ENCODE data around the gene MKLN1. TPM values are rescaled to one million over a fixed set of nuclear protein-coding genes. Genes with fewer than 3 reads are reported as not detected.
A peak's percentile ranks its signal among the peaks of the same experiment; 100 is the strongest.

The MKLN1 gene
- total RNA-seq, 1 donor from 2014 or later: 55.9 TPM

DNA sequence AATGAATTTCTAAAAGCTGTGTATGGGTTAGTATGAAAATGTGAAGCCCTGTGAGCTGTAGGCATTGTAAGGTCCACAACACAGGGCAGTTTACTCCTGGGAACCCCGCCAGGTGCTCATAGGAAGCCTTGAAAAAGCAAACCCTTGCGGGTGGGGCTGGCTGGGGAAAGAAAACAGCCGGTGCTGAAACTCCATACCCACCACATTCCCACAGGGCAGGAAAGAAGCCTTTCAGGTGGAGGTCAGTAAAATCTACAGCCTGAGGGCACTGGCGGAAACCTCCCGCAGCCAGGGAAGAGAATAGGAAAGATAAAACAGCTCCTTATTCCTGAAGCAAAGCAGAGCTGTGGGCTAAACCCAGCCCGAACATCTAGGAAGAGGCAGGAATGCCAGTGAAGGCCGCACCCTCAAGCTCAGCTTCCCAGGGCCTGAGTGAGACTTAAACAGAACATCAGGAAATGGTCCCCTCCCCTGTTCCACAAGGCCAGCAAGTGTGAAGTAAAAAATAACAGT is 194.0 kb downstream of the MKLN1 start:
- peaks cover 3% of the 10 kb centered on the region for H3K4me1 Mint-ChIP-seq (ENCODE audit: low read depth)
- no peaks in the 10 kb centered on the region for H3K9me3 Mint-ChIP-seq (ENCODE audit: low read depth)
- H3K36me3 Mint-ChIP-seq (ENCODE audit: insufficient read depth): no peaks in the 10 kb centered on the region
- TF ChIP-seq, protein P1, sequence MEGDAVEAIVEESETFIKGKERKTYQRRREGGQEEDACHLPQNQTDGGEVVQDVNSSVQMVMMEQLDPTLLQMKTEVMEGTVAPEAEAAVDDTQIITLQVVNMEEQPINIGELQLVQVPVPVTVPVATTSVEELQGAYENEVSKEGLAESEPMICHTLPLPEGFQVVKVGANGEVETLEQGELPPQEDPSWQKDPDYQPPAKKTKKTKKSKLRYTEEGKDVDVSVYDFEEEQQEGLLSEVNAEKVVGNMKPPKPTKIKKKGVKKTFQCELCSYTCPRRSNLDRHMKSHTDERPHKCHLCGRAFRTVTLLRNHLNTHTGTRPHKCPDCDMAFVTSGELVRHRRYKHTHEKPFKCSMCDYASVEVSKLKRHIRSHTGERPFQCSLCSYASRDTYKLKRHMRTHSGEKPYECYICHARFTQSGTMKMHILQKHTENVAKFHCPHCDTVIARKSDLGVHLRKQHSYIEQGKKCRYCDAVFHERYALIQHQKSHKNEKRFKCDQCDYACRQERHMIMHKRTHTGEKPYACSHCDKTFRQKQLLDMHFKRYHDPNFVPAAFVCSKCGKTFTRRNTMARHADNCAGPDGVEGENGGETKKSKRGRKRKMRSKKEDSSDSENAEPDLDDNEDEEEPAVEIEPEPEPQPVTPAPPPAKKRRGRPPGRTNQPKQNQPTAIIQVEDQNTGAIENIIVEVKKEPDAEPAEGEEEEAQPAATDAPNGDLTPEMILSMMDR (IDR thresholded peaks at IDR 0.05; ENCODE audit: unreplicated experiment): no peak
- DNase-seq (ENCODE audit: low spot score, unreplicated experiment): no peak
- no peaks in the 10 kb centered on the region for H3K27me3 Mint-ChIP-seq
- H3K4me3 Mint-ChIP-seq (ENCODE audit: low read depth): no peak overlapping the region
- peak overlapping the region; percentile 95 for H3K27ac Mint-ChIP-seq

DNA sequence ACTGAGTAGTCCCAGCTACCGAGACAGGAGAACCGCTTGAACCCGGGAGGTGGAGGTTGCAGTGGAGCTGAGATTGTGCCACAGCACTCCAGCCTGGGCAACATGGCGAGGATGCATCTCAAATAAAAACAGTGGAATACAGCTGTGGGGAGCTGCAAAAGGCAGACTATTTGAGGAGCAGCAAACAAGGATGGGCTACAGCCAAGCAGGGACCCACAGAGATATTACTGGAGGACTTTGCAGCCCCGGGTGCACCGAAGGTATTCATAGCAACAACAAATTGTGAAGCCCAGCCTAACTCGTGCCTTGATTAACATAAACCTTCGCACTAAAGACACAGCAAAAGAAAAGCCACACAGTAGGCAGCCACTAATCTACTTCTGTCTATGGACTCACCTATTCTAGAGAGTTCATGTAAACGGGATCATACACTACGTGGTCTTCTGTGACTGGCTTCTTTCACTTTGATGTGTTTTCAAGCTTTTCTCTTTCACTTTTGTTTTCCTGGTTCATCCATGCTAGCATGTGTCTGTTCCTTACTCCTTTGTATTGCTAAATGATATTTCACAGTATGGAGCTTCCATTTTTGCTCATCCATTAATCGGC is 194.8 kb downstream of the MKLN1 start:
- no peak for DNase-seq (ENCODE audit: low spot score, unreplicated experiment)
- Mint-ChIP-seq H3K4me3 (ENCODE audit: low read depth) (no peak overlapping the region), H3K4me1 (ENCODE audit: low read depth) (peaks cover 3% of the 10 kb centered on the region), H3K27me3 (no peaks in the 10 kb centered on the region), H3K9me3 (ENCODE audit: low read depth) (no peaks in the 10 kb centered on the region), H3K27ac (no peak overlapping the region), H3K36me3 (ENCODE audit: insufficient read depth) (no peaks in the 10 kb centered on the region)
- TF ChIP-seq, protein P1 (IDR thresholded peaks at IDR 0.05; ENCODE audit: unreplicated experiment): no peak

DNA sequence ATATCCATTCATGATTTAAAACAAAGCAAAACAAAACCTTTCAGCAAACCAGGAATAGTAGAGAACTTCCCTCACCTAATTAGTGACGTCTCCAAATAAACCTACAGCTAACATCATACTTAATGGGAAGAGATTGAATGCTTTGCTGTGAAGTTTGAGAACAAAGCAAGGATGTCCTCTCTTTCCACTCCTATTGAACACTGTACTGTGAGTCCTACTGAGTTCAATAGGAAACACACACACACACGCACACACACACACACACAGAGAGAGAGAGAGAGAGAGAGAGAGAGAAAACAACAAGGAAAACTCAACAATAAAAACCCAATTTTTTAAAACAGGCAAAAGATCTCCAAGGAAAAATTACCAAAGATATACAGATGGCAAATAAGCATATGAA is 196.4 kb downstream of the MKLN1 start:
- H3K36me3 Mint-ChIP-seq (ENCODE audit: insufficient read depth): no peaks in the 10 kb centered on the region
- peaks cover 3% of the 10 kb centered on the region for H3K4me1 Mint-ChIP-seq (ENCODE audit: low read depth)

DNA sequence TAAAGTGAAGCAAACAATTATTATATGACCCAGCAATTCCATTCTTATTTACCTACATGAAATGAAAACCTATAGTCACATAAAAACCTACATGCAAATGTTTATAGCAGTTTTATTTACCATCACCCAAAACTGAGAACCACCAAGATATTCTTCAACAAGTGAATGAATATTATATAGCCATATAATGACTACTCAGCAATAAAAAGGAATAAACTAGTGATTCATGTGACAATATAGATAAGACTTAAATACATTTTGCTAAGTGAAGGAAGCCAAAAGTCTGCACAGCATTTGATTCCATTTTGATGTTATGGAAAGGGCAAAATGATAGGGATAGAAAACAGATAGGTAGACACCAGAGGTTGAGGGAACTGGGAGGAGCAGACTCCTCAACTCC is 197.0 kb downstream of the MKLN1 start:
- no peak overlapping the region for H3K27ac Mint-ChIP-seq
- H3K4me1 Mint-ChIP-seq (ENCODE audit: low read depth): peaks cover 3% of the 10 kb centered on the region
- H3K4me3 Mint-ChIP-seq (ENCODE audit: low read depth): no peak overlapping the region
- no peaks in the 10 kb centered on the region for H3K9me3 Mint-ChIP-seq (ENCODE audit: low read depth)
- no peaks in the 10 kb centered on the region for H3K27me3 Mint-ChIP-seq
- TF ChIP-seq, protein P1 (IDR thresholded peaks at IDR 0.05; ENCODE audit: unreplicated experiment): no peak
- no peak for DNase-seq (ENCODE audit: low spot score, unreplicated experiment)
- no peaks in the 10 kb centered on the region for H3K36me3 Mint-ChIP-seq (ENCODE audit: insufficient read depth)

More for the DNA sequence above, 196.4 kb downstream of the MKLN1 start:
- Mint-ChIP-seq H3K27me3 (no peaks in the 10 kb centered on the region), H3K4me3 (ENCODE audit: low read depth) (no peak overlapping the region), H3K9me3 (ENCODE audit: low read depth) (no peaks in the 10 kb centered on the region), H3K27ac (no peak overlapping the region)
- DNase-seq (ENCODE audit: low spot score, unreplicated experiment): no peak
- TF ChIP-seq, protein P1 (IDR thresholded peaks at IDR 0.05; ENCODE audit: unreplicated experiment): no peak

DNA sequence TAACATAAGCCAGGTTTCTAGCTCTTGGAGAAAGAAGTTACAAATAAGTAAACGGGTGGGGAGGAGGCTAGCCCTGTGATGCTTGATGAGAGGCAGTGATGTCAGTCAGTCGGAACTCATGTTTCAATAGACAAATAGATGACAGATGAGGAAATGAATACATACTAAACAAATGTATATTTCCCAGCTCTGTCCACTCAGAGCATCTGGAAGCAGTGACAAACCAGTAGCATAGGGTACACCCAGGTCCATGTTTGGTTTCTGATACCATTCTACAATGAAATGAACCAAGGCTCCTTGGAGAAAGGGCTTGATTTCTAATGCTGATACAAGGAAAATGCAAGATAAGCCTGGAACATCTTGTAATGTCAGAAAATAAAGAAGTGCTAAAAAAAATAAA is 198.1 kb downstream of the MKLN1 start:
- TF ChIP-seq, protein P1 (IDR thresholded peaks at IDR 0.05; ENCODE audit: unreplicated experiment): no peak
- H3K27me3 Mint-ChIP-seq: no peaks in the 10 kb centered on the region
- H3K27ac Mint-ChIP-seq: no peak overlapping the region
- H3K4me1 Mint-ChIP-seq (ENCODE audit: low read depth): peaks cover 3% of the 10 kb centered on the region
- H3K36me3 Mint-ChIP-seq (ENCODE audit: insufficient read depth): no peaks in the 10 kb centered on the region
- no peak for DNase-seq (ENCODE audit: low spot score, unreplicated experiment)
- no peaks in the 10 kb centered on the region for H3K9me3 Mint-ChIP-seq (ENCODE audit: low read depth)
- no peak overlapping the region for H3K4me3 Mint-ChIP-seq (ENCODE audit: low read depth)

Data from progenitor cell of endocrine pancreas (in vitro differentiated cells).